HEK293 (cell line): ENCODE results near the gene SYNGR3.
A peak's percentile ranks its signal among the peaks of the same experiment; 100 is the strongest.

Experiments used
- CTCF ChIA-PET: fragments of 350-600 bp; formaldehyde crosslinking; extraction: SDS; loops from one replicate; lab custom pipeline; 2021; ENCODE audit warnings: antibody characterized with exemption; lab: Yijun Ruan, JAX
- POLR2A ChIA-PET: fragments of 300-600 bp; formaldehyde crosslinking; extraction: SDS; loops from one replicate; lab custom pipeline; 2020; ENCODE audit warnings: antibody characterized with exemption, inconsistent platforms; lab: Yijun Ruan, JAX
- H3K27ac ChIP-seq: fragments of 200-500 bp; sonication (Bioruptor generic); 2 replicates; pipeline ENCODE4 v1.5.1; 2014; ENCODE audit warnings: low read depth, low read length, control low read depth, inconsistent platforms; ENCODE audit errors: extremely low read depth
- H3K36me3 ChIP-seq, 2 experiments: fragments of 200-500 bp in 1 of 2; sonication (Bioruptor generic) in 1 of 2; 1 replicate in 1 of 2; 2 replicates in 1 of 2; pipeline ENCODE4 v1.5.1; 2014 to 2017; ENCODE audit warnings: inconsistent platforms in 2 of 2, low read length in 2 of 2; ENCODE audit not compliant: control insufficient read depth in 2 of 2, insufficient read depth in 1 of 2
- H3K4me1 ChIP-seq: fragments of 200-500 bp; sonication (Bioruptor generic); 2 replicates; pipeline ENCODE4 v1.5.1; 2014; ENCODE audit warnings: mild to moderate bottlenecking, low read length, inconsistent platforms; ENCODE audit not compliant: control insufficient read depth, insufficient read depth
- H3K4me3 ChIP-seq: 2 replicates; pipeline ENCODE4 v1.5.1; 2011; ENCODE audit warnings: low read depth, mild to moderate bottlenecking, control low read depth, low read length, moderate library complexity
- H3K9me3 ChIP-seq: fragments of 200-500 bp; sonication (Bioruptor generic); 2 replicates; pipeline ENCODE4 v1.5.1; 2014; ENCODE audit warnings: low read depth, low read length, inconsistent platforms; ENCODE audit not compliant: control insufficient read depth, insufficient read depth
- EGR2 ChIP-seq: fragments of 450-650 bp; formaldehyde crosslinking; IDR thresholded peaks from 2 replicates; pipeline ENCODE4 v1.5.1; 2016; ENCODE audit warnings: low read depth, missing biosample characterization, missing genetic modification characterization
- GLIS2 ChIP-seq: fragments of 450-650 bp; formaldehyde crosslinking; IDR thresholded peaks from 2 replicates; pipeline ENCODE4 v1.5.1; 2016; ENCODE audit warnings: missing biosample characterization, missing genetic modification characterization
- KLF8 ChIP-seq: fragments of 450-650 bp; formaldehyde crosslinking; IDR thresholded peaks from 2 replicates; pipeline ENCODE4 v1.5.1; 2016; ENCODE audit warnings: missing biosample characterization, missing genetic modification characterization
- KLF9 ChIP-seq: fragments of 450-650 bp; formaldehyde crosslinking; IDR thresholded peaks from 2 replicates; pipeline ENCODE4 v1.5.1; 2016; ENCODE audit warnings: missing biosample characterization, missing genetic modification characterization, low read depth
- MYNN ChIP-seq: fragments of 450-650 bp; formaldehyde crosslinking; IDR thresholded peaks from 2 replicates; pipeline ENCODE4 v1.5.1; 2016; ENCODE audit warnings: missing biosample characterization, missing genetic modification characterization, borderline replicate concordance
- PRDM10 ChIP-seq: fragments of 450-650 bp; formaldehyde crosslinking; IDR thresholded peaks from 2 replicates; pipeline ENCODE4 v1.5.1; 2016; ENCODE audit warnings: missing biosample characterization, missing genetic modification characterization
- SP2 ChIP-seq: fragments of 450-650 bp; formaldehyde crosslinking; IDR thresholded peaks from 2 replicates; pipeline ENCODE4 v1.5.1; 2016; ENCODE audit warnings: missing biosample characterization, missing genetic modification characterization
- ZBTB20 ChIP-seq: fragments of 450-650 bp; formaldehyde crosslinking; IDR thresholded peaks from 2 replicates; pipeline ENCODE4 v1.5.1; 2016; ENCODE audit warnings: missing biosample characterization, missing genetic modification characterization
- ZEB2 ChIP-seq: fragments of 450-650 bp; formaldehyde crosslinking; IDR thresholded peaks from 2 replicates; pipeline ENCODE4 v1.5.1; 2016; ENCODE audit warnings: missing biosample characterization, missing genetic modification characterization
- ZFHX2 ChIP-seq: fragments of 450-650 bp; formaldehyde crosslinking; conservative IDR thresholded peaks from 2 replicates; pipeline ENCODE4 v1.5.1; 2016; ENCODE audit warnings: missing biosample characterization, missing genetic modification characterization
- ZNF335 ChIP-seq: fragments of 450-650 bp; formaldehyde crosslinking; conservative IDR thresholded peaks from 2 replicates; pipeline ENCODE4 v1.5.1; 2016; ENCODE audit warnings: missing biosample characterization, missing genetic modification characterization
- ZNF341 ChIP-seq: fragments of 450-650 bp; formaldehyde crosslinking; IDR thresholded peaks from 2 replicates; pipeline ENCODE4; 2016; ENCODE audit warnings: low read depth, missing biosample characterization, missing genetic modification characterization
- ZNF391 ChIP-seq: fragments of 450-650 bp; formaldehyde crosslinking; IDR thresholded peaks from 2 replicates; pipeline ENCODE4 v1.5.1; 2016; ENCODE audit warnings: low read depth, missing biosample characterization, missing genetic modification characterization, borderline replicate concordance
- ZNF416 ChIP-seq: fragments of 450-650 bp; formaldehyde crosslinking; IDR thresholded peaks from 2 replicates; pipeline ENCODE4 v1.5.1; 2016; ENCODE audit warnings: missing biosample characterization, missing genetic modification characterization
- ZNF600 ChIP-seq: fragments of 450-650 bp; formaldehyde crosslinking; IDR thresholded peaks from 2 replicates; pipeline ENCODE4 v1.5.1; 2016; ENCODE audit warnings: missing biosample characterization, missing genetic modification characterization
- ZNF843 ChIP-seq: fragments of 450-650 bp; formaldehyde crosslinking; IDR thresholded peaks from 2 replicates; pipeline ENCODE4 v1.5.1; 2016; ENCODE audit warnings: missing biosample characterization, missing genetic modification characterization
- ZSCAN30 ChIP-seq: fragments of 450-650 bp; IDR thresholded peaks from 2 replicates; pipeline ENCODE4 v1.5.1; 2018; ENCODE audit warnings: missing biosample characterization, mild to moderate bottlenecking, missing genetic modification characterization, moderate library complexity
- TF ChIP-seq, protein P1 (sequence below): fragments of 450-650 bp; formaldehyde crosslinking; IDR thresholded peaks from 2 replicates; pipeline ENCODE4 v1.5.1; 2017; ENCODE audit warnings: missing biosample characterization, missing genetic modification characterization
- TF ChIP-seq, protein P2 (sequence below): fragments of 450-650 bp; formaldehyde crosslinking; IDR thresholded peaks from 2 replicates; pipeline ENCODE4 v1.5.1; 2016; ENCODE audit warnings: missing biosample characterization, missing genetic modification characterization

The SYNGR3 gene

GRCh38 chr16:2019921-2020831 lies 30.4 kb downstream of the SYNGR3 start (continued):
- TF ChIP-seq ZNF600 (tag by site-specific recombination) (0 out of 2 replicates have a peak, but pooled peaks have one; percentile 16), SP2 (tag by site-specific recombination) (0 out of 2 replicates have a peak, but pooled peaks have one; percentile 13), MYNN (no peak), KLF8 (tag by site-specific recombination) (no peak)

GRCh38 chr16:2022723-2023091 lies 32.9 kb downstream of the SYNGR3 start:
- H3K27ac ChIP-seq = no peak overlapping the region
- H3K4me1 ChIP-seq = peaks cover 3% of the 10 kb centered on the region; the same call in 1 of the 2 replicates
- peak overlapping the region; percentile 13; the same call in 1 of the 2 replicates for H3K4me3 ChIP-seq
- TF ChIP-seq ZNF416 (tag by site-specific recombination) = no peak
- TF ChIP-seq GLIS2 (tag by site-specific recombination) = peak; percentile 10; the same call in 1 of the 2 replicates
- TF ChIP-seq MYNN = no peak
- peak; percentile 96 for TF ChIP-seq ZBTB20
- TF ChIP-seq, protein P1, sequence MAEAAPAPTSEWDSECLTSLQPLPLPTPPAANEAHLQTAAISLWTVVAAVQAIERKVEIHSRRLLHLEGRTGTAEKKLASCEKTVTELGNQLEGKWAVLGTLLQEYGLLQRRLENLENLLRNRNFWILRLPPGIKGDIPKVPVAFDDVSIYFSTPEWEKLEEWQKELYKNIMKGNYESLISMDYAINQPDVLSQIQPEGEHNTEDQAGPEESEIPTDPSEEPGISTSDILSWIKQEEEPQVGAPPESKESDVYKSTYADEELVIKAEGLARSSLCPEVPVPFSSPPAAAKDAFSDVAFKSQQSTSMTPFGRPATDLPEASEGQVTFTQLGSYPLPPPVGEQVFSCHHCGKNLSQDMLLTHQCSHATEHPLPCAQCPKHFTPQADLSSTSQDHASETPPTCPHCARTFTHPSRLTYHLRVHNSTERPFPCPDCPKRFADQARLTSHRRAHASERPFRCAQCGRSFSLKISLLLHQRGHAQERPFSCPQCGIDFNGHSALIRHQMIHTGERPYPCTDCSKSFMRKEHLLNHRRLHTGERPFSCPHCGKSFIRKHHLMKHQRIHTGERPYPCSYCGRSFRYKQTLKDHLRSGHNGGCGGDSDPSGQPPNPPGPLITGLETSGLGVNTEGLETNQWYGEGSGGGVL = peak; percentile 81
- peak; percentile 76 for TF ChIP-seq ZNF600 (tag by site-specific recombination)
- TF ChIP-seq ZEB2 (tag by site-specific recombination) = no peak
- 0 out of 2 replicates have a peak, but pooled peaks have one; percentile 10 for TF ChIP-seq ZFHX2
- TF ChIP-seq EGR2 (tag by site-specific recombination) = peak; percentile 56
- TF ChIP-seq ZNF341 (tag by site-specific recombination) = 0 out of 2 replicates have a peak, but pooled peaks have one; percentile 44
- no peaks in the 10 kb centered on the region for H3K36me3 ChIP-seq
- ChIA-PET POLR2A (interaction anchor here (0.6 to 3.2 kb wide), 8 partner anchors 11 to 246 kb away, joined by 5 to 18 read pairs (median 6); partner anchors contain the start of genes PGP and TRAF7), CTCF (interaction anchor here (0.6 to 3.9 kb wide), 17 partner anchors 10 to 185 kb away, joined by 3 to 35 read pairs (median 5); partner anchors contain the start of genes NTHL1, TRAF7 and TSC2)
- no peaks in the 10 kb centered on the region for H3K9me3 ChIP-seq

DNA sequence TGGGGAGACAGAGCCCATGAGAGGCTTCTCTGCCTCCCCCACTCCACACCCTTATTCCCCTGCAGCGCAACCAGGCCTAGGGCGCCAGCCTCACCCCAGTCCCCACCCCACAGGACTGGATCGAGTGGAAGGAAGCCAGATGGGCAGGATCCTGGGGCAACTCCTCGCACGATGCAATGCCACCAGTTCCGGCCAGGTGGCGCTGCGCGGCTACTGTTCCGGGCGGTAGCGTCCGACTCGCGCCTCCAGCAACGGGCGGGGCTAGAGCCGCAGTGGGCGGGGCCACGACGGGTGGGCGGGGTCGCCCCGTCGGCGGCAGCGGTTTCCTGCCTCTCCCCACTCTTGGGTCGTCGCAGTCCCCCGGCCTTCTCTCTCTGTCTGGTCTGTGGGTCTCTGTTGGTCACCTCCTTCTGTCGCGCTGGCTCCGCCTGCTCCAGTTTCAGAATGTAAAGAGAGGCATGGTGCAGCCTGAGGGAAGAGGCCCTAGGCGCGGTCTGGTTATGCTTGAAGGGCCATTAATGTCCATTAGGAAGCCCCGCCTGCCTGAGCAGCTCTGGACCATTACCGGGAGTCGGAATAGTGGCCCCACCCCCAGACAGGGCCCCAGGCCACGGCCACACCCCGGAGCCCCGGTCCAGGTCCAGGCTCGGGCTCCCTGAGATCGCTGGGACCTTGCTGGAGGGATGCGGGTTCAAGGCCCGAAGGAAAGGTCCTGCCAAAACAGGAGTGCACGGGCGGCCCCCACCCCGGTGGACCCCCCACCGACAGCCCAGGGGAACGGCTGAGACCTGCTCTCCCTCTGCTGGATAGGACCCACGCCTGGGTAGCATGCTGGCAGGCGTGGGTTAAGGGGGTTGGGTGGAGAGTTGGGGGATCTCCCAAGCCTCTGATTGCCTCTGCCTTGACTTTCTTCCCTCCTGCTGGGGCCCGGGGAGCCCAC lies 33.6 kb downstream of the SYNGR3 start:
- ChIA-PET CTCF (interaction anchor here (0.6 to 3.9 kb wide), 15 partner anchors 10 to 186 kb away, joined by 3 to 35 read pairs (median 5); partner anchors contain the start of genes NTHL1, TRAF7 and TSC2), POLR2A (interaction anchor here (0.6 to 3.2 kb wide), 8 partner anchors 10 to 245 kb away, joined by 4 to 18 read pairs (median 6); partner anchors contain the start of genes PGP and TRAF7)
- H3K27ac ChIP-seq = no peak overlapping the region
- H3K36me3 ChIP-seq = no peaks in the 10 kb centered on the region
- peaks cover 3% of the 10 kb centered on the region; the same call in 1 of the 2 replicates for H3K4me1 ChIP-seq
- H3K4me3 ChIP-seq = peak overlapping the region; percentile 13
- H3K9me3 ChIP-seq = no peaks in the 10 kb centered on the region
- peak; percentile 28; the same call in 1 of the 2 replicates for TF ChIP-seq ZNF600 (tag by site-specific recombination)
- 0 out of 2 replicates have a peak, but pooled peaks have one; percentile 15 for TF ChIP-seq ZNF843 (tag by site-specific recombination)
- TF ChIP-seq PRDM10 = 0 out of 2 replicates have a peak, but pooled peaks have one; percentile 23
- TF ChIP-seq KLF9 (tag by site-specific recombination) = peak; percentile 96
- peak; percentile 66; the same call in 1 of the 2 replicates for TF ChIP-seq ZSCAN30
- peak; percentile 65; the same call in 1 of the 2 replicates for TF ChIP-seq ZNF391
- TF ChIP-seq, protein P2, sequence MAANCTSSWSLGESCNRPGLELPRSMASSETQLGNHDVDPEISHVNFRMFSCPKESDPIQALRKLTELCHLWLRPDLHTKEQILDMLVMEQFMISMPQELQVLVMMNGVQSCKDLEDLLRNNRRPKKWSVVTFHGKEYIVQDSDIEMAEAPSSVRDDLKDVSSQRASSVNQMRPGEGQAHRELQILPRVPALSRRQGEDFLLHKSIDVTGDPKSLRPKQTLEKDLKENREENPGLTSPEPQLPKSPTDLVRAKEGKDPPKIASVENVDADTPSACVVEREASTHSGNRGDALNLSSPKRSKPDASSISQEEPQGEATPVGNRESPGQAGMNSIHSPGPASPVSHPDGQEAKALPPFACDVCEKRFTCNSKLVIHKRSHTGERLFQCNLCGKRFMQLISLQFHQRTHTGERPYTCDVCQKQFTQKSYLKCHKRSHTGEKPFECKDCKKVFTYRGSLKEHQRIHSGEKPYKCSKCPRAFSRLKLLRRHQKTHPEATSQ (tag by site-specific recombination) = no peak
- peak; percentile 98 for TF ChIP-seq ZNF335 (tag by site-specific recombination)
- peak; percentile 87; the same call in 1 of the 2 replicates for TF ChIP-seq KLF8 (tag by site-specific recombination)
